GM23248 (cell line): ENCODE data around the gene IL7R. TPM values are rescaled to one million over a fixed set of nuclear protein-coding genes. Genes with fewer than 3 reads are reported as not detected.

ENCODE experiments used
- DNase-seq: peaks from one replicate; pipeline ENCODE4 v3.0.0-alpha.2; 2015
- H2AFZ ChIP-seq: fragments of 200-600 bp; sonication (generic); 2 replicates; pipeline ENCODE4 v1.6.1; 2016; ENCODE audit warnings: antibody characterized with exemption
- H3F3A ChIP-seq: fragments of 200-600 bp; sonication (generic); 2 replicates; pipeline ENCODE4 v1.6.1; 2016; ENCODE audit warnings: mild to moderate bottlenecking, antibody characterized with exemption, mixed run types; ENCODE audit not compliant: insufficient read depth
- H3K27ac ChIP-seq: fragments of 200-600 bp; sonication (generic); 2 replicates; pipeline ENCODE4 v1.5.1; 2016; ENCODE audit warnings: mild to moderate bottlenecking
- H3K27me3 ChIP-seq: fragments of 200-600 bp; sonication (generic); replicated peaks from 2 replicates; pipeline ENCODE4 v1.6.1; 2016; ENCODE audit warnings: mild to moderate bottlenecking; ENCODE audit not compliant: insufficient read depth
- H3K36me3 ChIP-seq: fragments of 200-600 bp; sonication (generic); 2 replicates; pipeline ENCODE4 v1.6.1; 2016; ENCODE audit warnings: low read depth, mild to moderate bottlenecking
- H3K4me1 ChIP-seq: fragments of 200-600 bp; sonication (generic); 2 replicates; pipeline ENCODE4 v1.6.1; 2016; ENCODE audit warnings: mild to moderate bottlenecking; ENCODE audit not compliant: insufficient read depth
- H3K4me2 ChIP-seq: fragments of 200-600 bp; sonication (generic); one replicate; pipeline ENCODE4 v1.6.1; 2016; ENCODE audit warnings: mild to moderate bottlenecking; ENCODE audit not compliant: unreplicated experiment
- H3K4me3 ChIP-seq: fragments of 200-600 bp; sonication (generic); 2 replicates; pipeline ENCODE4 v1.5.1; 2016; ENCODE audit warnings: mild to moderate bottlenecking
- H3K79me2 ChIP-seq: fragments of 200-600 bp; sonication (generic); 2 replicates; pipeline ENCODE4 v1.6.1; 2016; ENCODE audit warnings: mild to moderate bottlenecking; ENCODE audit not compliant: insufficient read depth
- H3K9ac ChIP-seq: fragments of 200-600 bp; sonication (generic); 2 replicates; pipeline ENCODE4 v1.6.1; 2016; ENCODE audit warnings: mild to moderate bottlenecking
- H3K9me2 ChIP-seq: fragments of 200-600 bp; sonication (generic); 2 replicates; pipeline ENCODE4 v1.6.1; 2016; ENCODE audit warnings: mixed run types, mild to moderate bottlenecking, moderate library complexity; ENCODE audit not compliant: insufficient read depth
- H3K9me3 ChIP-seq: fragments of 200-600 bp; sonication (generic); one replicate; pipeline ENCODE4 v1.6.1; 2017; ENCODE audit warnings: low read depth
- H4K20me1 ChIP-seq: fragments of 200-600 bp; sonication (generic); 2 replicates; pipeline ENCODE4 v1.6.0; 2016; ENCODE audit not compliant: insufficient read depth
- EZH2 ChIP-seq: fragments of 200-600 bp; sonication (generic); IDR thresholded peaks from 2 replicates; pipeline ENCODE4 v1.6.1; 2018; ENCODE audit warnings: antibody characterized with exemption, mild to moderate bottlenecking; ENCODE audit not compliant: insufficient read depth, poor library complexity, severe bottlenecking
- EZH2phosphoT487 ChIP-seq: fragments of 200-600 bp; sonication (generic); IDR thresholded peaks from 2 replicates; pipeline ENCODE4 v1.6.1; 2018; ENCODE audit warnings: antibody characterized with exemption, moderate library complexity, mild to moderate bottlenecking, low read depth; ENCODE audit not compliant: insufficient read depth
- WGBS, 2 experiments: methylation state at CpG; one replicate each; pipeline ENCODE4 v1.1.6; 2015 to 2017; ENCODE audit warnings: low lambda C conversion rate in 2 of 2, low coverage in 1 of 2; ENCODE audit errors: missing lambda C conversion rate in 2 of 2; 5-methylcytosine and 5-hydroxymethylcytosine counted together
- in situ Hi-C: fragments of 300-500 bp; cut with MboI; formaldehyde crosslinking; loops from 2 replicates; pipeline ENCODE4 v1.15.0; 2020
- polyA plus RNA-seq: library from polyadenylated mRNA; unstranded; fragments of >200 nt; fragmentation: Nextera tagmentation; extraction: Ambion mirVana; gene quantifications from 2 replicates; pipeline ENCODE4 v1.2.1, GENCODE V29; 2016
- small RNA-seq: library from RNA; depleted of rRNA; stranded (forward); fragments of <200 nt; gene quantifications from one replicate; pipeline ENCODE3, GENCODE V24; 2014; ENCODE audit warnings: low read depth, low replicate concordance
- total RNA-seq: library from RNA; depleted of rRNA; stranded (reverse); fragments of >200 nt; shearing (Covaris generic); gene quantifications from 2 replicates; pipeline ENCODE4 v1.2.3, GENCODE V29; 2014; rRNA removed

IL7R gene
- total and polyA plus RNA-seq, 2 experiments from 2014 or later, result 10.9 to 16.9 TPM

DNA sequence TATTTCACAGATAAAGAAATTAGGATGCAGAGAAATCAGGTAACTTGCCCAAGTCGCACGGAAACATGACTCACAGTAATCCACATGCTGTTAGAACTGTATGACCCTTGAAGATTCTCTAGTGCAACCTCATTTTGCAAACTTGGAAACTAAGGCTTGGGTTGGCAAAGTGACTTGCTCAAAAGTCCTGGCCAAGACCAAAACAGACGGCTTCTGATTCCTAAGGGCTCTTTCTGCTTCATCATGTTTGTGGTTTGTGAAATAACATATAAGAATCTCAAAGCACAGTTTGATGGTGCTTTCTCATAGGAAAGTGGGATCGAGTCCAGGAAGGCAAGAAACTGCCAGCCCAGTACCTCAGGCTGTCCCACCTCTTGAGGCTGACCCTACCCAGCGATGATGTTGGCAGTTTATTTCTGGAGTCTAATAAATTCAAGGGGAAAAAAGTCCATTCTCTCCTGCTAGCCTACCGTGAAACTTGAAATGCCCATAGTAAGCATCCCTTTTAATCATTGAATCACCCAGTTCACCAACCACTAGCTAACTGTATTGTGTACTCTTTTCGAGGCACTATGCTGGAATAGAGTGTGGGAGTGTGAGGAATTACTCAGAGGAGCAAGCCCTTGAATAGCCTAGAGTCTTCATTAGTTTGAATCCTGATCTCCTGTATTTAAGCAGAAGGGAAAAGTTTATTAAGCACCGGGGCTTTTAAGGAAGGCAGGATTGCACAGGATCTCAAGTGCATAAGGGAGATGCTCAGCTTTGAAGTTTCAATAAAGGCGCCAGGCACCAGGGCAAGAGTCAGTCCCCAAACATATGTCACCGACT, 67.6 kb downstream of the IL7R start:
- peak overlapping the region; percentile 79 for H3K4me2 ChIP-seq
- peak overlapping the region; percentile 49 for H3K4me3 ChIP-seq
- H4K20me1 ChIP-seq, result no peaks in the 10 kb centered on the region
- H3K9me3 ChIP-seq, result no peaks in the 10 kb centered on the region
- peaks cover 8% of the 10 kb centered on the region; the same call in 1 of the 2 replicates for H3K27me3 ChIP-seq
- peak; percentile 94 for DNase-seq
- in situ Hi-C loops, result loop anchor here (5.0 to 10.0 kb wide), 3 partner anchors 150 to 830 kb away; no protein-coding TSS in a partner anchor
- no peak for TF ChIP-seq EZH2phosphoT487
- TF ChIP-seq EZH2, result no peak
- no peaks in the 10 kb centered on the region for H3K36me3 ChIP-seq
- H2AFZ ChIP-seq, result peak overlapping the region; percentile 69
- H3K27ac ChIP-seq, result peak overlapping the region; percentile 70
- no peaks in the 10 kb centered on the region for H3K9me2 ChIP-seq
- no peaks in the 10 kb centered on the region for H3K79me2 ChIP-seq
- H3K4me1 ChIP-seq, result peaks cover 27% of the 10 kb centered on the region
- peaks cover 23% of the 10 kb centered on the region for H3F3A ChIP-seq
- WGBS, 2 experiments, result 17 to 20% methylated on average over 10 of the region's 10 CpGs
- peak overlapping the region; percentile 47 for H3K9ac ChIP-seq

- H3K4me3 ChIP-seq, result peak overlapping the region; percentile 49
- H2AFZ ChIP-seq, result peak overlapping the region; percentile 69
- H3K79me2 ChIP-seq, result no peaks in the 10 kb centered on the region
- H3K27me3 ChIP-seq, result peaks cover 15% of the 10 kb centered on the region; the same call in 1 of the 2 replicates
- DNase-seq, result peak; percentile 90
- WGBS, 2 experiments, result 21 to 23% methylated on average over 21 of the region's 21 CpGs
- H3K4me1 ChIP-seq, result peaks cover 23% of the 10 kb centered on the region
- H4K20me1 ChIP-seq, result no peaks in the 10 kb centered on the region
- no peaks in the 10 kb centered on the region for H3K9me3 ChIP-seq
- peak overlapping the region; percentile 47 for H3K9ac ChIP-seq
- H3K27ac ChIP-seq, result peak overlapping the region; percentile 70
- in situ Hi-C loops, result loop anchor here (5.0 to 25.0 kb wide), 4 partner anchors 150 to 830 kb away; no protein-coding TSS in a partner anchor
- TF ChIP-seq EZH2 (no peak), EZH2phosphoT487 (no peak)
- peak overlapping the region; percentile 79 for H3K4me2 ChIP-seq
- no peaks in the 10 kb centered on the region for H3K9me2 ChIP-seq
- H3F3A ChIP-seq, result peaks cover 23% of the 10 kb centered on the region
- no peaks in the 10 kb centered on the region for H3K36me3 ChIP-seq
These were observed 68.4 kb downstream of the IL7R start for GRCh38 chr5:35924950-35925722.

- no peaks in the 10 kb centered on the region for H3K9me3 ChIP-seq
- no peaks in the 10 kb centered on the region for H3K79me2 ChIP-seq
- in situ Hi-C loops, result loop anchor here (10.0 to 25.0 kb wide), 3 partner anchors 152 to 832 kb away; no protein-coding TSS in a partner anchor
- peak overlapping the region; percentile 44 for H3K4me3 ChIP-seq
- peaks cover 23% of the 10 kb centered on the region for H3K4me1 ChIP-seq
- no peak overlapping the region for H3K9ac ChIP-seq
- TF ChIP-seq EZH2, result no peak
- no peak for TF ChIP-seq EZH2phosphoT487
- H2AFZ ChIP-seq, result peak overlapping the region; percentile 57
- peak overlapping the region; percentile 46 for H3K4me2 ChIP-seq
- H3K9me2 ChIP-seq, result no peaks in the 10 kb centered on the region
- no peaks in the 10 kb centered on the region for H4K20me1 ChIP-seq
- WGBS, 2 experiments, result 24 to 25% methylated on average over 13 of the region's 13 CpGs
- peak; percentile 59 for DNase-seq
- no peaks in the 10 kb centered on the region for H3K36me3 ChIP-seq
- H3F3A ChIP-seq, result peaks cover 23% of the 10 kb centered on the region
- no peak overlapping the region for H3K27ac ChIP-seq
- peaks cover 27% of the 10 kb centered on the region for H3K27me3 ChIP-seq
These were observed 69.8 kb downstream of the IL7R start for GRCh38 chr5:35926389-35927051.

Small RNA genes lying within 50 kb of the gene (small RNA-seq; reads per million reads assigned to genes)
- gene AC112204.1, result not detected

Other genes starting within 250 kb of the IL7R start
- 3.3 and 5.3 TPM in 2 replicates for gene SPEF2, start 239.0 kb upstream of the IL7R start, total RNA-seq
- gene SPEF2, start 239.0 kb upstream of the IL7R start, polyA plus RNA-seq, result 4.6 and 6.7 TPM in 2 replicates
- gene CAPSL, start 81.7 kb downstream of the IL7R start, total RNA-seq, result 4.5 TPM in 1 of 2 replicates, not detected in the other
- gene CAPSL, start 81.7 kb downstream of the IL7R start, polyA plus RNA-seq, result 0.19 and 0.47 TPM in 2 replicates
- not detected in 2 replicates for gene UGT3A1, start 134.5 kb downstream of the IL7R start, total RNA-seq
- gene UGT3A1, start 134.5 kb downstream of the IL7R start, polyA plus RNA-seq, result not detected in 2 replicates
- not detected in 2 replicates for gene UGT3A2, start 210.0 kb downstream of the IL7R start, total RNA-seq
- gene UGT3A2, start 210.0 kb downstream of the IL7R start, polyA plus RNA-seq, result not detected in 2 replicates